NCI-H1105 (cell line): ENCODE data around the gene DGAT2.

Experiments
- DNase-seq: peaks from one replicate; lab custom pipeline; 2025; lab: John Stamatoyannopoulos, UW

DGAT2 gene

DNA sequence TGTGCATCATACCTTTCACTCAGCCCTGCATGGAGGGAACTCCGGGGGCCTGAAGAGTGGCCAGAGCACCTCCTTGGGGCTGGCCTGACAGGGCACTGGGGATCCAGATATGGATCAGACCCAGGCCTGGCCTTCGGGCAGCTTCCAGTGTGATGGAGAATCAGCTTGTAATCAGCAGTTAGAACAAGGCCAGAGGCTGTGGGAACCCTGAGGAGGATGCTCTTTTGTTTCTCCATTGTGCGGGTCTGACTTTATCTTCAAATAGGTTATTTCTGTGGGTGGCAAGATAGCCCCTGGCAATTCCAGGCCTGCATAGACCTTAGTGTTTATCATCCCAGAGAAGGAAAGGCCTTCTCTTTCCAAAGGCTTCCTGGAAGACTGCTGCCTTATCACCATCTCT, 12.3 kb downstream of the DGAT2 start:
- DNase-seq: no peak

DNA sequence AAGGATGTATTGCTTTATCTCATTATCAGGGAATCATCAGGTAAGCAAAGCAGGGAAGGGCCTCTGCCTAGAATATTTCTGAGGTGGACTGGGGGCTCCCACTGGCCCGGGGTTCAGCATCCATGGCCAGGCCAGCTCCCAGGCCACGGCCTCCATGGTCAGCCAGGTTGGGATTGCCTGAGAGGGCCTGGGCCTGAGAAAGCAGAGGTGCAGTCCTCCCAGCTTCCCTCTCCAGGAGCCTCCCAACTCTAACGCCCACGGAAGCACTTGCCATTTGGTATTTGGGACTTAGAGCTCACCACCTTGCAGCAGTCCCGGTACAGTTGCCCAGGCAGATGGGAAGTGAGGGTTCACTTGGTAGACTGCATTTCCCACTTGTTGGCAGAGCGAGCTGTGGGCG, 12.7 kb downstream of the DGAT2 start:
- no peak for DNase-seq

DNA sequence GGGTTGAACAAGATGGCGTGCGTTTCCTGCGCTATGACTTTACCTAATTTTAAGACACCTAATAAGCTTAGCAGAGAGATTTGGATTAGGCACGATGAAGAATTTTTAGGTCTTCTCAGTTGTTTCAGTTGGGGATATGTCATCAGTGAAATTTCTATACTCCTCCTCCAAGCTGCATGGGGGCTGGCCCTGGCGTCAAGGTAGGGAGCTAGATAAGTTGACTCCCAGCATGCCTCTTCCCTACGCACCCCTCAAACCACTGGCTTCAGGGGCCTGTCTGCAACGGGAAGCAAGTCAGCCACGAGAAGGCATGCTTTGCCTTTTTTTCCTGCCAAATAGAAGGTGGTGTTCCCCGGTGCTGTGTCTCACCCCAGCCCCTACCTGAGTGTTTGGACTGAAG, 13.3 kb downstream of the DGAT2 start:
- DNase-seq: no peak

DNA sequence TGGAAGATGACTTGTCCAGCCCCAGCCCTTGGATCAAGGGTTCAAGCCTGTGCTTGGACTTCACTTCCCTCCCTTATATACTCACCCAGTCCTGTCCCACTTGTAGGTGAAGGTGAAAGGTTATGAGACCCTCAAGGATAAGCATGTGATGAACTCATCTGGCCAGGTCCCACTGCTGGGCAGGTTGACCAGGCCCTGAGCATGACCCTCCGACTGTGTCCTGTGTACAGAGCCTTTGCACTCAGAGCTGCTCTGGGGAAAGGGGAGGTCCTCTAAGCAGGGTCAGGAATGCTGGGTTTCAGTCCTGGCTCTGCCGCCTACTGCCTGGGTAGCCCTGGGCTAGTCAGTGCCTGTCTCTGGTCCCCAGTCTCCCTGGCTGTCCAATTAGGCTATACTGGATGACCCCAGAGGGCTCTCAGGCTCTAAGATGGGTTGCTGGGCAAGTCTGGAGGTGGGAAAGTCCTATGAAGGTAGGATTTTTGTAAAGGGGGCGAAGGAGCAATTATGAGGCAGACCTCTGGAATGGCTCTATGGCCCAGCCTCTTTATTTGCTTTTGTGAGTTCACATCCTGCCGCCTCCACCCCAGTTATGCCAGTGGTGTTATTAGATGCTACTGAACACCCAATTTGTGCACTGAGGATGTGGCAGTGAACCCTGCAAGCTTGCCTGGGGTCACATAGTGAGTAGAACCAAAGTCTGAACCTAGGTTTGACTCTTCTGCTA, 14.1 kb downstream of the DGAT2 start:
- DNase-seq: no peak

DNA sequence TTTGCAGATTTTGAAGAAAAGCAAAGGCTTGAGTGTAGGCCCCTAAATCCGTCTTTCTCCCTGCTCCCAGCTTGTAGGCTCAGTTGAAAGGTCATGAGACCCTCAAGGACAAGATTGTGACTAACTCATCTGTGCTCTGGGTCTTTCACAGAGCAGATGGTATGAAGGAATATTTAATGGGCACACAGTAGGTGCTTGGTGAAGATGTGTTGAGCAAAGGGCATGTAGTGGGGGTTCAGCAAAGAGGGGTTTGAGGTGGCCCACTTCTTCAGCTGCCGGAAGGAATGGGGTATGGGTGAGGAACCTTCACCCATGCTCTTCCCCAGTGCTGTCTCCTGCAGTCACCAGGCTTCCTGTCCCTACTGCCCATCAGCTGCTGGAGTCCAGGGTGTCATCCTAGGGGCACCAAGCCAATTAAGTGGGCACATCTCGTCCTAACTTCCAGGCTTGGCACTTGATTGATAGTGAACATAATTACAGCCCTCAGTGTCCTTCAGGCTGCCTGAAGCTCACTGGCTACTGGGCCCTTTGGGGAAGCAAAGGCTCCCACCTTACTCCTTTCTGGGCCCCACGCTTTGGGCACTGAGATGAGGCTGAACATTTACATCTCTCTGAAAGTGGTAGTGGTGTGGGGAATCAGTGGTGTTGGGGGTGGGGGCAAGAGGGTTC, 15.0 kb downstream of the DGAT2 start:
- DNase-seq: no peak

DNA sequence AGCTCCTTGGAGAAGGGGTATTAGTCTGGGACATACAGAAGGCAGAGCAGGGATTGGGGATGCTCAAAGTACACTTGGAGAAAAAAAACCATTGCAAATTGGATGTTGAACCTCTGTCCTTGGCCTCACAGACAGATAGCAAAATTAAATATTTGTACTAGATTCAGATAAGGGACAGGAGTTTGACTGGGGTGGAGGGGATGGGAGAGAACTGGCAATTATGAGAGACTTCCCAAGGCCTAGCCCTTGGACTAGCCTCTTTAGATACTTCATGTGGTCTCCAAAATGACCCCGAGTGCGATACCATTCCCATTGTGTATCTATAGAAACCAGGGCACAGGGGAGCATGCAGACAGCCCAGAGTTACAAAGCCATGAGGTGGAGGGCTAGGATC, 15.5 kb downstream of the DGAT2 start:
- no peak for DNase-seq

DNA sequence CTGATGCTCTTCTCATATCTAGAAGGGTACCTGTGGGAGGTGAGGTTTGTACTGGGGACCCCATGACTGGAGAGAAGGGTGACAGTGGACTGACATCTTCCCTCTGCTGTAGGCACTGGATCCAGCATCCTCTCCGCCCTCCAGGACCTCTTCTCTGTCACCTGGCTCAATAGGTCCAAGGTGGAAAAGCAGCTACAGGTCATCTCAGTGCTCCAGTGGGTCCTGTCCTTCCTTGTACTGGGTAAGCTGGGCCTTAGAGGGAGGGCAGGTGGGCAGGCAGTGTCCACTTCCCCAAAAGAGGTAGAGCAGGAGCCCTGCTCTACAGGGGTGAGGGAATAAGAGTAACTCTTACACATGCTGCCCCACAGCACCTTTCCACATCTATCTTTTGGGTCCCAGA, 15.9 kb downstream of the DGAT2 start:
- no peak for DNase-seq

DNA sequence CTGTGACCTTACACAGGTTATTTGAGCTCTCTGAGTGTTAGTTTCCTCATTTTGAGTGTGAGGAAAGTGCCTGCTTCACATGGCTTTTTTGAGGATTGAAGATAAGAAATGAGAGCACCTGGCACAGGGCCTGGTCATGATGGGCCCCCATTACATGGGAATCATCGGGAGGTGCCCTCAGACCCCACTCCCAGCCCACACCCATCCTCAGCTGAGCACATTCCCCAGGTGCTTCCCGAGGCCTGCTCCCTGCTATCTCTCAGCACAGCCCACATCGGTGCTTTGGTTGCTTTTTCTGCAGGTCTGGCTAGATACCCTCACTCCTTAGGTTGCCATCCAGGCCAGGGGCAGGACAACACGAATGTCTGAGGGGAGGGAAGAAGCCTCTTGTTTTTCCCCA, 16.6 kb downstream of the DGAT2 start:
- no peak for DNase-seq

DNA sequence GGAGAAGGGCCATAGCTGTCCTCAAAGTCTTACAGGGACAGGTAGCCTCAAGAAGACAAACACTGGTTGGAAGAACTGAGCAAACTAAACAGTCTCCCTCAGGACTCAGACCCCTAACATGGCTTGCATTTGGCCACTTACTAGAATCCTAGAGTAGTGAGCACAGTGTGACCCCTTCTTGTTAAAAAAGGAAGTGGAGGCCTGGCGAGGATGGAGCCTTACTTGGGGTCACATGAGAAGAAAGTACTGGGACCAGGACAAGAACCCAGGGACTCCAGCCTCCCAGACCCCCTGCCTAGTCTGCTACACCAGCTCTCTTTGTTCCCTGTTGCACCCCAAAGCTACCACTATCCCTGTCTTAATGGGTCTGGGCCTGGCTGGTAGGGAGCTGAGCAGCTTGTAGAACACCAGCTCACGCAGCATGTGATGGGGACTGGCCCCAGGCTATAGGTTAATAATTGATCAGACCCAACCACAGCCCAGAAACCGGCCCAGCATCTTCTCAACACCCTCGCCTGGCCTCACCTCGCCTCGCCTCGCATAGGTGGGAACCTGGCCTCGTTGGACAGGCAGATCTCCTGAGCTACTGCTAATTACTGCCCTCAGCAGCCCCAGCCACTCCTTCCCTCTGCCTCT, 17.6 kb downstream of the DGAT2 start:
- DNase-seq: no peak

DNA sequence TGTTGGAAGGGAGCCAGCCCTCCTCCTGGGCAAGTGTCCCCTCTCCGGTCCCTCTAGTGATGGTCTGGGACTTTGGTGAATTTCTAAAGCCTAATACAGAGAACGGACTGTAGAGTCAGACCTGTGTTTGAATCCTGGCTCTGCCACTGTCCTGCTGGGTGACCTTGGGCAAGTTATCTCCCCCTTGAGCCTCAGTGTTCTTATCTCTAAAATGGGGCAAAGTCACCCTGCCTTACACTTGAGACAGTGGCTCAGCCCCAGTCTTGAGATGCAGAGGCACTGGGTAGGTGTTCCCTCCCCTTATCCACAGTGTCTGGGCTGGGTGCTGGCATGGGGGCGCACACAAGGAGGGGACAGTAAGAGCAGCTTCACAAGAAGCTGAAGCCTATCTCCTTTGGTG, 20.9 kb downstream of the DGAT2 start:
- no peak for DNase-seq

DNA sequence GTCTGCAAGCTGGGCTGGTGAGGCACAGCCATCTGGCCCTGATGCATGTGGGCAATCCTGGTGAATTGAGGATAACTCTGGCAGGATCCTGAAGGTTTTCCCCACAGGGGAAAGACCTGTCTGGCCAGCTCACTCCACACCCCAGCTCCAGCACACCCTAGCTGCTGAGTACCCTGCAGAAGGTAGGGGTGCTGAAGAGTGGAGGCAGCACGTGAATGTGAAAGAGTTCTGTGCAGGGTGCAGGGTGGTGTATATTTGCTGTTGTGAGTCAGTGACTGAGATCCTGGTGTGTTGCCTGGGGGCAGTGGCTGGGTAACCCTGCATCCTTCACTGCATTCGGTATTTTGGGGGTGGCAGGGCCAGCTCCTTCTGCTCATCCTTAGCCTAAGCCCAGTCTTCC, 22.4 kb downstream of the DGAT2 start:
- DNase-seq: no peak

DNA sequence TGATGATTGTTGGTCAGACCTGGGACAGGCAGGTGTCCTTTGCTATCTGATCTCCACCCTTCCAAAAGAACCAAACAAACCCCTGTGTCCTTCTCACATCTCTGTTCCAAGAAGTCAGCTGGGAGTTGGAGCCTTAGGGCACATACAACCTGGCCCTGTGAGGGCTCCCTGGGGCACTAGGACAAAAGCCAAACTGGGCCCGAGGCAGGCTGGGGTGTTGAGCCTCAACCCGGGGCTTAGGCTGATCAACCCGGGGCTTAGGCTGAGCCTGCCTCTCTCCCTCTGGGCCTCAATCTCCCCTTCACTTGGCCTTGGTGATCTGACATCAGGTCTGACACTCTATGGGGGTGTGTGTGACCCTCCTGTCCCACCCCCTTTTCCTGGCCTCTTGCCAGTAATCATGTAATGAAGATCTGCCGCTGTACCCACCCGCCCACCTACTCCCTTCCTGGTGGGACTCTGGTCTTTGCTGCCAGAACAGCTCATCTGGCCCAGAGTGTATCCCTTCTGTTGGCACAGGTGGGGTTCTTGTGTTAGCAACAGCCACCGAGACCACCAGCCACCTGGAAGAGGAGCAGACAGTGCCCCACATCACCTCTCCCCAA, 23.7 kb downstream of the DGAT2 start:
- DNase-seq: no peak

DNA sequence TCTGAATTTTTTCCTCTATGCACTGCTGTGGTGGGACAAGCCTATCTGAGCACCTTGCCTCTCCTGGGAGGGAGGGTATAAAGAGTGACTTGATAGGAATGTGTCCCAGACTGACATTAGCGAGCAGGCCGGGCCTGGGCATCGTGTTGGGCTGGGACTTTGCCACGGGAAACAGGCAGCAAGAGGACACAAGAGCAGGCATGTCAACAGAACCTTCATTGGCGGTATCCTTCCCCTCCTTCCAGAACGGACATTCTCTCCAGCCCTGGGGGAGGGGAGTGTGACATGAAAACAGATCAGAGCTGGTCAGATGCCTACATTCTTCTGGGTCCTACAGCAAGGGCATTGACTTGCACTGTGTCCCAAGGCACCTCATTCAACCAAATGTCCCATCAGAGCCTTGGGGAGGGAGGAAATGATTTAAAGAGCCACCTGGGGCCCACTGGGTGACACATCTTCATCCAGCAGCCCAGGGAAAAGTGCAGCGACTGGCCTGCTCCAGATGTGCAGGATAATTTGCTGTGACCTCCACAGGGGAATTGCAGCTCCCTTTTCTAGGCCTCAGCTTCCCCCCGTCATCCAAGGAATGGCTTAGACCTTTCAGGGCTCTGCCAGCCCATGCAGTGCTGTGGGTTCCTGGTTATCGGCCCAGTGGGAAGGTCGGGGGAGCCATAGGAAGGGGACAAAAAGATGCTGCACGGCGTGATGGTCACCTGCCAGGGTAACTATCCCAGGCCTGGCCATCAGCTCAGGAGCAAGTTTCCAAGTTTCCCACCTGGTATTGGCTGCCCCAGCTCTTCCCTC, 24.6 kb downstream of the DGAT2 start:
- no peak for DNase-seq

DNA sequence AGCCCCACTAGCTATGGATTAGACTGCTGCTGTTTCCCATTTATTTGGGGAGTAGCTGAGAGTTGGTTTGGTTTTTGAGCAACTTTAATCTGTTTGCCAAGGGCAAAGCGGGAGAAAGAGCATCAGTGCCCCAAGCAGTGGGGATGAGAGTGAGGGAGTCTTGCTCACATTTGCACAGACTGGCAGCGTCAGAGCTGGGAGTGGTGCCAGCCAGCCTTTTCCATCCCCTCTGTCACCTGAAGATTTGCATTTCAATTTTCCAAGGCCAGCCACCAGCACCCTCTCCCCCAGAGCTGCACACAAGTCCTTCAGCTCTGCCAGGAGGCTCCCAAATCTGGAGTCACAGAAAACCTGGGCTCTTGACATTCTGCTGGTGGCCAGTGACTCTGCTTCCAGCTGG, 25.4 kb downstream of the DGAT2 start:
- peak; percentile 6 for DNase-seq

DNA sequence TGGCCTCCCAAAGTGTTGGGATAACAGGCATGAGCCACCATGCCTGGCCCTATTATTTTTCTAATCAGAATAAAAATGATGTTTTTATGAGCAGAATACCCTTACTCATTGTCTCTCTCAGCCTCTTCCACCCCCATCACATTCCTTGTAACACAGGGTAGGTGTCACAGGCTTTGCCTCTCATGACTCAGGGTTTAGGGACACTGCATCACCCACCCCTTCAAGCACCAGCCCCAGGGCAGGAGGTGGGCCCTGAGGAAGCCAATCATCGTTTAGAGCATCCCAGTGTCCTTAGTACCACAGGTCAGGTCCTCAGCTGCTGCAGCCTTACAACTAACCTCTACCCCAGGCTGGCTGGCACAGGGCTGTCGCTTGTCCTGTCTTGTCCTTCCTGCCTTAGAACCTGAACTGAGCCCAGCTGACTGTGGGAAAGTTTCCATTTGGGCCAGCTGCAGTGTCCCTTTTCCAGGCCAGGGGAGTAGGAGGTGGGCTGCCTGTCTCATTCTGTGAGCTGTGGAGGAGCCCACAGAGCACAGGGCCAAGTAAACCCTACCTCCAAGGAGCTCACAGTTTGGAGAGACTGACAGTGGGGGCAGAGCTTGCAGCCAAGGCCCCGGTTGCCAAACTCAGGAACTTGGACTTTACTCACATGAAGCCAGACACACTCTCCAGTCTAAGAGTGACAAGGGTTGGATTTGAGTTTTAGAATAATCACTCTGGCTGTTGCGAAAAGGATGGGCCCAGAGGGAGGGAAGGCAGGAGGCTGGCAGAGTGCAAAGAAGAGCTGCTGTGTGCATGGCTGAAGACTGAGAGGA, 26.9 kb downstream of the DGAT2 start:
- DNase-seq: no peak

DNA sequence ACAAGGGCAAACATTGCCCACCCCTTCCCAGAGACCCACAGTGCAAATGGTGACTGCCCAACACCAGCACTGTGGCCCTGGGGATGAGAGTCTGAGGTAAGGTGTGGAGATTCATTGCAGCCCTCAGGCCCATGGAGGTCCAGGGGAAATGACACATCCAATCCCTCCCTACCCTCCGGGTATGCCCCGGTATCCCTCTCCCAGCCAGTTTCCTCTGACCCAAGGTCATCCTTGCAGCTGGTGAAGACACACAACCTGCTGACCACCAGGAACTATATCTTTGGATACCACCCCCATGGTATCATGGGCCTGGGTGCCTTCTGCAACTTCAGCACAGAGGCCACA, 27.5 kb downstream of the DGAT2 start:
- DNase-seq: no peak

DNA sequence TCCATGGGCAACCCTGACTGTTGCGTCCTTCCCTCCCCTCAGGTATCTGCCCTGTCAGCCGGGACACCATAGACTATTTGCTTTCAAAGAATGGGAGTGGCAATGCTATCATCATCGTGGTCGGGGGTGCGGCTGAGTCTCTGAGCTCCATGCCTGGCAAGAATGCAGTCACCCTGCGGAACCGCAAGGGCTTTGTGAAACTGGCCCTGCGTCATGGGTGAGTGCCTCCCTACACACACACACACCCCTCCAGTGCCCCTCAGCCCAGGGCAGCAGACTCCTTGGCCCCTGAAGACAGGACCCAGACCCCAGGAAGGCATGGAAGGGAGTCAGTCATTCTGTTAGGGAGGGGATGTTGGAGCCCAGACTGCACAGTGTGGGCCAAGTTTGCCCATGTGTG, 28.5 kb downstream of the DGAT2 start:
- no peak for DNase-seq

DNA sequence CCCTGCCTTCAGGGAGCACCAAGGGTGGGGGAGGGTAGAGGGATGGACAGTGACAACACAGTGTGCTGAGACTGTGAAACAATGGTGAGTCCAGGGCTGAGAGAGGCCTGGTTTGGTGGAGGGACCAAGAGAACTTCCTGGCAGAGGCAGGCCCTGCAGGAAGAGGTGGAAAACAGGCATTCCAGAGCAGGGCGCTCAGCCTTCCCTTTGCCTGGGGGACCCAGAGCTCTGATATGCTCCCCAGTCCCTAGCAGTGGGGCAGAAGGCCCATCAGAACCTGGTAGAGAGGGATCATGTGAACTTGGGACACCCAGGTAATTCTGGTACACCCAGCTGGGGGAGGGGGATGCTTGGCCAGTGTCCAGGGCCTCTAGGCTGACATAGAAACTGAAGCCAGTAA, 29.2 kb downstream of the DGAT2 start:
- no peak for DNase-seq

DNA sequence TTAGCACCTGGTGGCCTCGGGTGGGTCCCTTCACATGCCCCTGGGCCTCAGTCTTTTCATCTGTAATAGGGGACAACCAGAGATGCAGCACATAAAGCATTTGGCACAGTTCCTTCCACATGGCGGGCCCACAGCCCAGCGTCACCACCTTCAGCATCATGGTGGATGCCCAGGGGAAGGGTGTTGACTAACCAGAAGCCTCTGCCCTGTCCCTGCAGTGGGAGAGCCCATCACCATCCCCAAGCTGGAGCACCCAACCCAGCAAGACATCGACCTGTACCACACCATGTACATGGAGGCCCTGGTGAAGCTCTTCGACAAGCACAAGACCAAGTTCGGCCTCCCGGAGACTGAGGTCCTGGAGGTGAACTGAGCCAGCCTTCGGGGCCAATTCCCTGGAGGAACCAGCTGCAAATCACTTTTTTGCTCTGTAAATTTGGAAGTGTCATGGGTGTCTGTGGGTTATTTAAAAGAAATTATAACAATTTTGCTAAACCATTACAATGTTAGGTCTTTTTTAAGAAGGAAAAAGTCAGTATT, 31.6 kb downstream of the DGAT2 start:
- no peak for DNase-seq

DNA sequence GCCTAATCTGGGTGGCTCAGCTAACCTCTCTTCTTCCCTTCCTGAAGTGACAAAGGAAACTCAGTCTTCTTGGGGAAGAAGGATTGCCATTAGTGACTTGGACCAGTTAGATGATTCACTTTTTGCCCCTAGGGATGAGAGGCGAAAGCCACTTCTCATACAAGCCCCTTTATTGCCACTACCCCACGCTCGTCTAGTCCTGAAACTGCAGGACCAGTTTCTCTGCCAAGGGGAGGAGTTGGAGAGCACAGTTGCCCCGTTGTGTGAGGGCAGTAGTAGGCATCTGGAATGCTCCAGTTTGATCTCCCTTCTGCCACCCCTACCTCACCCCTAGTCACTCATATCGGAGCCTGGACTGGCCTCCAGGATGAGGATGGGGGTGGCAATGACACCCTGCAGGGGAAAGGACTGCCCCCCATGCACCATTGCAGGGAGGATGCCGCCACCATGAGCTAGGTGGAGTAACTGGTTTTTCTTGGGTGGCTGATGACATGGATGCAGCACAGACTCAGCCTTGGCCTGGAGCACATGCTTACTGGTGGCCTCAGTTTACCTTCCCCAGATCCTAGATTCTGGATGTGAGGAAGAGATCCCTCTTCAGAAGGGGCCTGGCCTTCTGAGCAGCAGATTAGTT, 32.3 kb downstream of the DGAT2 start:
- no peak for DNase-seq
